SHP77 (cell line): ENCODE results near the gene PCDHB8.
"Not testable (repeated sequence)": the region's sequence is repeated elsewhere in the genome, so short reads cannot be mapped to it uniquely, and the experiment has no call there.

Experiments
- DNase-seq, 2 experiments: peaks; one replicate each; lab custom pipeline; 2025; lab: John Stamatoyannopoulos, UW

Gene PCDHB8

GRCh38 chr5:141177577-141178191, at the start of gene PCDHB8:
PCDHB8 (plus strand) TSS chr5:141177790; CDS start chr5:141178035, 245 bp downstream.
- DNase-seq: peak; percentile 50 to 62

GRCh38 chr5:141135030-141135717, 42.4 kb upstream of the PCDHB8 start, which contains the start of gene PCDHB5:
PCDHB5 (plus strand) TSS chr5:141135206; CDS start chr5:141135435, 229 bp downstream.
- DNase-seq: peak; percentile 49 to 79

GRCh38 chr5:141135718-141136266, 41.8 kb upstream of the PCDHB8 start:
- DNase-seq: no peak

GRCh38 chr5:141137346-141137745, 40.2 kb upstream of the PCDHB8 start:
- DNase-seq: not testable (repeated sequence)

GRCh38 chr5:141149812-141150211, 27.8 kb upstream of the PCDHB8 start, which contains the start of gene PCDHB6:
PCDHB6 (plus strand) TSS chr5:141150057; CDS start chr5:141150258, 201 bp downstream.
- no peak for DNase-seq

- DNase-seq: no peak
Observed at GRCh38 chr5:141150224-141150992, 27.2 kb upstream of the PCDHB8 start.

- DNase-seq: no peak
Observed at GRCh38 chr5:141150993-141151325, 26.6 kb upstream of the PCDHB8 start.

GRCh38 chr5:141151632-141152031, 26.0 kb upstream of the PCDHB8 start:
- not testable (repeated sequence) for DNase-seq

- DNase-seq: not testable (repeated sequence)
Observed at GRCh38 chr5:141152096-141152495, 25.5 kb upstream of the PCDHB8 start.

- peak; percentile 7 to 31 for DNase-seq
Observed at GRCh38 chr5:141155540-141156374, 21.8 kb upstream of the PCDHB8 start.

GRCh38 chr5:141157356-141157755, 20.2 kb upstream of the PCDHB8 start:
- not testable (repeated sequence) for DNase-seq

GRCh38 chr5:141157901-141158300, 19.7 kb upstream of the PCDHB8 start:
- DNase-seq: not testable (repeated sequence)

GRCh38 chr5:141172381-141173204, 5.0 kb upstream of the PCDHB8 start, which contains the start of gene PCDHB7:
PCDHB7 (plus strand) TSS chr5:141172644; CDS start chr5:141172836, 192 bp downstream.
- peak; percentile 67 to 68 for DNase-seq

- not testable (repeated sequence) for DNase-seq
Observed at GRCh38 chr5:141174291-141175104, 3.1 kb upstream of the PCDHB8 start.

GRCh38 chr5:141175933-141176332, 1.7 kb upstream of the PCDHB8 start:
- DNase-seq: no peak

- not testable (repeated sequence) for DNase-seq
Observed at GRCh38 chr5:141179371-141179770, 1.8 kb downstream of the PCDHB8 start.

- not testable (repeated sequence) for DNase-seq
Observed at GRCh38 chr5:141179876-141180275, 2.3 kb downstream of the PCDHB8 start.

- no peak for DNase-seq
Observed at GRCh38 chr5:141180313-141180712, 2.7 kb downstream of the PCDHB8 start.

GRCh38 chr5:141182248-141182647, 4.7 kb downstream of the PCDHB8 start, which contains the start of gene PCDHB16:
PCDHB16 (plus strand) TSS chr5:141182387; CDS start chr5:141182560, 173 bp downstream.
- no peak for DNase-seq
